MCF 10A (cell line): ENCODE data around the gene ARHGAP22. TPM values are rescaled to one million over a fixed set of nuclear protein-coding genes. Genes with fewer than 3 reads are reported as not detected.

Source experiments
- BruUV-seq: library from RNA; stranded (reverse); fragments of 400-500 nt; replicated peaks from 2 replicates; lab custom pipeline; 2021; lab: Mats Ljungman, UMichigan
- CTCF ChIA-PET: fragments of 300-600 bp; sonication (Branson Sonifier 250); formaldehyde crosslinking; extraction: SDS; loops from one replicate; lab custom pipeline; 2021; ENCODE audit warnings: antibody characterized with exemption, inconsistent platforms; lab: Yijun Ruan, JAX
- POLR2A ChIA-PET: fragments of 300-600, 350-650 bp; sonication (Branson Sonifier 250); formaldehyde crosslinking; extraction: SDS; loops from one replicate; lab custom pipeline; 2020; ENCODE audit warnings: antibody characterized with exemption, inconsistent platforms; lab: Yijun Ruan, JAX
- DNase-seq: peaks from one replicate; pipeline ENCODE4 v3.0.0-alpha.2; 2018; ENCODE audit not compliant: unreplicated experiment
- H3K27ac Mint-ChIP-seq: one replicate; pipeline ENCODE4 v1.8.0; 2022; ENCODE audit warnings: mild to moderate bottlenecking, low read depth, mixed read lengths; ENCODE audit not compliant: unreplicated experiment
- H3K27me3 Mint-ChIP-seq: one replicate; pipeline ENCODE4 v1.8.0; 2022; ENCODE audit warnings: mixed read lengths; ENCODE audit not compliant: insufficient read depth, unreplicated experiment
- H3K36me3 Mint-ChIP-seq: one replicate; pipeline ENCODE4 v1.8.0; 2022; ENCODE audit warnings: mild to moderate bottlenecking, moderate library complexity, mixed read lengths; ENCODE audit not compliant: insufficient read depth, unreplicated experiment
- H3K4me1 Mint-ChIP-seq: one replicate; pipeline ENCODE4 v1.8.0; 2022; ENCODE audit warnings: mixed read lengths; ENCODE audit not compliant: insufficient read depth, unreplicated experiment
- H3K4me3 Mint-ChIP-seq: one replicate; pipeline ENCODE4 v1.8.0; 2022; ENCODE audit warnings: mild to moderate bottlenecking, moderate library complexity, mixed read lengths; ENCODE audit not compliant: unreplicated experiment
- H3K9me3 Mint-ChIP-seq: one replicate; pipeline ENCODE4 v1.8.0; 2022; ENCODE audit warnings: mixed read lengths; ENCODE audit not compliant: unreplicated experiment
- CTCF ChIP-seq: fragments of 200-600 bp; IDR thresholded peaks from one replicate; pipeline ENCODE4 v1.8.0; 2022; ENCODE audit warnings: antibody characterized with exemption, mild to moderate bottlenecking; ENCODE audit not compliant: unreplicated experiment
- intact Hi-C: fragments of 100-400 bp; cut with micrococcal nuclease; formaldehyde crosslinking; loops from 2 replicates; pipeline ENCODE4 v1.14.1; 2022
- total RNA-seq: library from RNA; stranded (reverse); gene quantifications from 2 replicates; pipeline ENCODE4 v1.2.3, GENCODE V29; 2022

The ARHGAP22 gene
- total RNA-seq, 1 experiment from 2014 or later, result 6.3 TPM

- H3K27me3 Mint-ChIP-seq, result no peaks in the 10 kb centered on the region
- CTCF ChIA-PET, result interaction anchor here (0.5 to 2.5 kb wide), 6 partner anchors 19 to 210 kb away, joined by 3 to 17 read pairs (median 4); no protein-coding TSS in a partner anchor
- POLR2A ChIA-PET, result no interaction called here
Observed at GRCh38 chr10:48574322-48574796, 30.5 kb downstream of the ARHGAP22 start.

GRCh38 chr10:48573045-48573444 lies 31.8 kb downstream of the ARHGAP22 start:
- no TSS peak for BruUV-seq
- POLR2A ChIA-PET, result no interaction called here
- CTCF ChIA-PET, result interaction anchor here (0.6 to 2.5 kb wide), 10 partner anchors 11 to 1758 kb away, joined by 3 to 17 read pairs (median 3); no protein-coding TSS in a partner anchor
- no peak overlapping the region for H3K27ac Mint-ChIP-seq
- intact Hi-C loops, result no loop called here
- DNase-seq, result no peak
- H3K9me3 Mint-ChIP-seq, result no peaks in the 10 kb centered on the region
- no peak for TF ChIP-seq CTCF
- no peak overlapping the region for H3K4me3 Mint-ChIP-seq
- no peaks in the 10 kb centered on the region for H3K27me3 Mint-ChIP-seq
- H3K4me1 Mint-ChIP-seq, result no peaks in the 10 kb centered on the region
- no peaks in the 10 kb centered on the region for H3K36me3 Mint-ChIP-seq

More at GRCh38 chr10:48574322-48574796, 30.5 kb downstream of the ARHGAP22 start:
- intact Hi-C loops, result no loop called here
- no TSS peak for BruUV-seq
- Mint-ChIP-seq H3K9me3 (no peaks in the 10 kb centered on the region), H3K4me3 (no peak overlapping the region), H3K4me1 (no peaks in the 10 kb centered on the region), H3K27ac (no peak overlapping the region), H3K36me3 (no peaks in the 10 kb centered on the region)
- no peak for DNase-seq
- no peak for TF ChIP-seq CTCF

- no peaks in the 10 kb centered on the region for H3K4me1 Mint-ChIP-seq
- DNase-seq, result no peak
- no peak overlapping the region for H3K27ac Mint-ChIP-seq
- BruUV-seq, result no TSS peak
- no peaks in the 10 kb centered on the region for H3K27me3 Mint-ChIP-seq
- ChIA-PET POLR2A (no interaction called here), CTCF (interaction anchor here (0.6 to 2.5 kb wide), 7 partner anchors 12 to 1759 kb away, joined by 3 to 17 read pairs (median 3); no protein-coding TSS in a partner anchor)
- intact Hi-C loops, result no loop called here
- no peaks in the 10 kb centered on the region for H3K9me3 Mint-ChIP-seq
- no peak for TF ChIP-seq CTCF
- H3K4me3 Mint-ChIP-seq, result no peak overlapping the region
- no peaks in the 10 kb centered on the region for H3K36me3 Mint-ChIP-seq
Observed at GRCh38 chr10:48572414-48572813, 32.5 kb downstream of the ARHGAP22 start.

GRCh38 chr10:48568546-48568945 lies 36.3 kb downstream of the ARHGAP22 start:
- no TSS peak for BruUV-seq
- DNase-seq, result no peak
- H3K9me3 Mint-ChIP-seq, result no peaks in the 10 kb centered on the region
- H3K4me1 Mint-ChIP-seq, result no peaks in the 10 kb centered on the region
- H3K36me3 Mint-ChIP-seq, result no peaks in the 10 kb centered on the region
- ChIA-PET POLR2A (no interaction called here), CTCF (interaction anchor here (2.5 kb wide), 1 partner anchor 88 kb away, joined by 17 read pairs; no protein-coding TSS in a partner anchor)
- H3K27me3 Mint-ChIP-seq, result no peaks in the 10 kb centered on the region
- intact Hi-C loops, result no loop called here
- no peak overlapping the region for H3K27ac Mint-ChIP-seq
- no peak for TF ChIP-seq CTCF
- H3K4me3 Mint-ChIP-seq, result no peak overlapping the region
